ENCODE results near the gene NKD1. TPM values are rescaled to one million over a fixed set of nuclear protein-coding genes. Genes with fewer than 3 reads are reported as not detected.

The NKD1 gene
- total and polyA plus RNA-seq, 2 of the 8 experiments (the other 6 are each of a cell fraction or from before 2014, with no cell fraction given): 0.70 to 4.5 TPM

- TF ChIP-seq CHD7 (IDR thresholded peaks at IDR 0.05; ENCODE audit: insufficient replicate concordance, low read length) (no peak), ZNF274 (IDR thresholded peaks at IDR 0.05; ENCODE audit: borderline replicate concordance, extremely low read depth, low read length) (no peak)
Measured at GRCh38 chr16:50678531-50678930, 130.3 kb downstream of the NKD1 start (continued).

Measured in H1 (cell line).